ENCODE measurements around the gene C1R.

C1R gene

GRCh38 chr12:7100239-7100638, 8.0 kb upstream of the C1R start:
- H3K27ac ChIP-seq: no peak overlapping the region
- H3K27me3 ChIP-seq (replicated peaks): no peaks in the 10 kb centered on the region
- no peaks in the 10 kb centered on the region for H3K36me3 ChIP-seq (replicated peaks)
- no peak overlapping the region for H3K4me3 ChIP-seq (ENCODE audit: low read depth, low read length)
- no peak for DNase-seq
- in situ Hi-C loops (cut with HindIII; ENCODE audit: low pct_ligation_motif_present, low sequenced_read_pairs): no loop called here
- TF ChIP-seq CTCF (IDR thresholded peaks at IDR 0.05; ENCODE audit: low read depth, low read length, missing control alignments): no peak

GRCh38 chr12:7099290-7099996, 7.2 kb upstream of the C1R start:
- Histone ChIP-seq H3K4me3 (ENCODE audit: low read depth, low read length) (no peak overlapping the region), H3K27me3 (replicated peaks) (no peaks in the 10 kb centered on the region), H3K36me3 (replicated peaks) (no peaks in the 10 kb centered on the region), H3K27ac (no peak overlapping the region)
- in situ Hi-C loops (cut with HindIII; ENCODE audit: low pct_ligation_motif_present, low sequenced_read_pairs): no loop called here
- no peak for DNase-seq
- TF ChIP-seq CTCF (IDR thresholded peaks at IDR 0.05; ENCODE audit: low read depth, low read length, missing control alignments): no peak

GRCh38 chr12:7096979-7097378, 4.7 kb upstream of the C1R start:
- Histone ChIP-seq H3K27me3 (replicated peaks) (no peaks in the 10 kb centered on the region), H3K27ac (no peak overlapping the region), H3K4me3 (ENCODE audit: low read depth, low read length) (no peak overlapping the region), H3K36me3 (replicated peaks) (no peaks in the 10 kb centered on the region)
- DNase-seq: no peak
- in situ Hi-C loops (cut with HindIII; ENCODE audit: low pct_ligation_motif_present, low sequenced_read_pairs): no loop called here
- no peak for TF ChIP-seq CTCF (IDR thresholded peaks at IDR 0.05; ENCODE audit: low read depth, low read length, missing control alignments)

- H3K27ac ChIP-seq: no peak overlapping the region
- in situ Hi-C loops (cut with HindIII; ENCODE audit: low pct_ligation_motif_present, low sequenced_read_pairs): no loop called here
- no peak for DNase-seq
- no peak overlapping the region for H3K4me3 ChIP-seq (ENCODE audit: low read depth, low read length)
- no peaks in the 10 kb centered on the region for H3K36me3 ChIP-seq (replicated peaks)
- H3K27me3 ChIP-seq (replicated peaks): no peaks in the 10 kb centered on the region
- no peak for TF ChIP-seq CTCF (IDR thresholded peaks at IDR 0.05; ENCODE audit: low read depth, low read length, missing control alignments)
Measured at GRCh38 chr12:7096006-7096932, 4.0 kb upstream of the C1R start.

- no peak overlapping the region for H3K4me3 ChIP-seq (ENCODE audit: low read depth, low read length)
- H3K27me3 ChIP-seq (replicated peaks): no peaks in the 10 kb centered on the region
- H3K36me3 ChIP-seq (replicated peaks): no peaks in the 10 kb centered on the region
- no peak for TF ChIP-seq CTCF (IDR thresholded peaks at IDR 0.05; ENCODE audit: low read depth, low read length, missing control alignments)
- no peak overlapping the region for H3K27ac ChIP-seq
- in situ Hi-C loops (cut with HindIII; ENCODE audit: low pct_ligation_motif_present, low sequenced_read_pairs): no loop called here
- no peak for DNase-seq
Measured at GRCh38 chr12:7093892-7094291, 1.6 kb upstream of the C1R start.

Data from brain microvascular endothelial cell (primary cell).